Measurements from ENCODE around the gene NGEF.

The NGEF gene

GRCh38 chr2:232993231-232993821 lies 19.7 kb downstream of the NGEF start:
- no peak for DNase-seq

- no peak for DNase-seq
Observed at GRCh38 chr2:232986155-232986554, 26.9 kb downstream of the NGEF start.

- DNase-seq, result no peak
Observed at GRCh38 chr2:232984451-232985207, 28.4 kb downstream of the NGEF start.

- no peak for DNase-seq
Observed at GRCh38 chr2:232983669-232984140, 29.4 kb downstream of the NGEF start.

- no peak for DNase-seq
Observed at GRCh38 chr2:232982926-232983668, 30.0 kb downstream of the NGEF start.

- DNase-seq, result no peak
Observed at GRCh38 chr2:232981767-232982360, 31.2 kb downstream of the NGEF start.

GRCh38 chr2:232981356-232981755 lies 31.7 kb downstream of the NGEF start:
- DNase-seq, result no peak

GRCh38 chr2:232980683-232981082 lies 32.4 kb downstream of the NGEF start:
- DNase-seq, result no peak

GRCh38 chr2:232979871-232980461 lies 33.1 kb downstream of the NGEF start:
- DNase-seq, result no peak

- DNase-seq, result no peak
Observed at GRCh38 chr2:232977438-232977971, 35.6 kb downstream of the NGEF start.

- no peak for DNase-seq
Observed at GRCh38 chr2:232976666-232977437, 36.2 kb downstream of the NGEF start.

- DNase-seq, result no peak
Observed at GRCh38 chr2:232976176-232976575, 36.9 kb downstream of the NGEF start.

- DNase-seq, result no peak
Observed at GRCh38 chr2:232974396-232974795, 38.7 kb downstream of the NGEF start.

GRCh38 chr2:232973796-232974195 lies 39.3 kb downstream of the NGEF start:
- DNase-seq, result no peak

GRCh38 chr2:232973011-232973735 lies 39.9 kb downstream of the NGEF start:
- DNase-seq, result no peak

- DNase-seq, result no peak
Observed at GRCh38 chr2:232971744-232972143, 41.3 kb downstream of the NGEF start.

GRCh38 chr2:232970051-232970450 lies 43.0 kb downstream of the NGEF start:
- no peak for DNase-seq

- DNase-seq, result no peak
Observed at GRCh38 chr2:232967474-232967873, 45.6 kb downstream of the NGEF start.

- DNase-seq, result no peak
Observed at GRCh38 chr2:232966122-232966521, 46.9 kb downstream of the NGEF start.

GRCh38 chr2:232963913-232964312 lies 49.1 kb downstream of the NGEF start:
- DNase-seq, result no peak

- DNase-seq, result no peak
Observed at GRCh38 chr2:232960862-232961261, 52.2 kb downstream of the NGEF start.
